HFFc6 (cell line): ENCODE measurements around the gene GIPC1. TPM values are rescaled to one million over a fixed set of nuclear protein-coding genes. Genes with fewer than 3 reads are reported as not detected.

Source experiments
- DNase-seq: peaks from one replicate; pipeline ENCODE4 v3.0.0-alpha.2; 2018
- H3K27ac Mint-ChIP-seq: 2 replicates; pipeline ENCODE4 v1.8.0; 2020; ENCODE audit warnings: mild to moderate bottlenecking, mixed read lengths
- H3K27me3 Mint-ChIP-seq: 2 replicates; pipeline ENCODE4 v1.8.0; 2021; ENCODE audit warnings: mild to moderate bottlenecking, moderate library complexity, mixed read lengths; ENCODE audit not compliant: insufficient read depth
- H3K36me3 Mint-ChIP-seq: 2 replicates; pipeline ENCODE4 v1.8.0; 2021; ENCODE audit warnings: low read depth, mixed read lengths
- H3K4me1 Mint-ChIP-seq: 2 replicates; pipeline ENCODE4 v1.8.0; 2020; ENCODE audit warnings: low read depth, mixed read lengths
- H3K4me3 Mint-ChIP-seq: 2 replicates; pipeline ENCODE4 v1.8.0; 2020; ENCODE audit warnings: mild to moderate bottlenecking, moderate library complexity, mixed read lengths
- H3K9me3 Mint-ChIP-seq: 2 replicates; pipeline ENCODE4 v1.8.0; 2020; ENCODE audit warnings: mild to moderate bottlenecking, mixed read lengths
- total RNA-seq, 6 experiments: library from RNA; stranded (reverse); fragmentation: NEBNext Ultra II Directional; extraction: Animal tissue kit (Norgen Biotek cat#: 25700); gene quantifications; 2 replicates in 1 of 6; 3 replicates in 5 of 6; pipeline ENCODE4 v1.2.3, GENCODE V29; 2021
- TF ChIP-seq, protein P1 (sequence below): fragments of 200-600 bp; sonication (generic); IDR thresholded peaks from 2 replicates; pipeline ENCODE4 v1.5.0; 2021; ENCODE audit warnings: antibody characterized with exemption, mild to moderate bottlenecking

The GIPC1 gene
- total RNA-seq, 6 experiments from 2014 or later: 169 to 204 (median 181) TPM

- no peak for DNase-seq
- Mint-ChIP-seq H3K36me3 (no peaks in the 10 kb centered on the region), H3K9me3 (no peaks in the 10 kb centered on the region), H3K27ac (peak overlapping the region; percentile 76), H3K27me3 (peaks cover 2% of the 10 kb centered on the region; the same call in 1 of the 2 replicates), H3K4me1 (peaks cover 34% of the 10 kb centered on the region), H3K4me3 (peak overlapping the region; percentile 76)
- TF ChIP-seq, protein P1, sequence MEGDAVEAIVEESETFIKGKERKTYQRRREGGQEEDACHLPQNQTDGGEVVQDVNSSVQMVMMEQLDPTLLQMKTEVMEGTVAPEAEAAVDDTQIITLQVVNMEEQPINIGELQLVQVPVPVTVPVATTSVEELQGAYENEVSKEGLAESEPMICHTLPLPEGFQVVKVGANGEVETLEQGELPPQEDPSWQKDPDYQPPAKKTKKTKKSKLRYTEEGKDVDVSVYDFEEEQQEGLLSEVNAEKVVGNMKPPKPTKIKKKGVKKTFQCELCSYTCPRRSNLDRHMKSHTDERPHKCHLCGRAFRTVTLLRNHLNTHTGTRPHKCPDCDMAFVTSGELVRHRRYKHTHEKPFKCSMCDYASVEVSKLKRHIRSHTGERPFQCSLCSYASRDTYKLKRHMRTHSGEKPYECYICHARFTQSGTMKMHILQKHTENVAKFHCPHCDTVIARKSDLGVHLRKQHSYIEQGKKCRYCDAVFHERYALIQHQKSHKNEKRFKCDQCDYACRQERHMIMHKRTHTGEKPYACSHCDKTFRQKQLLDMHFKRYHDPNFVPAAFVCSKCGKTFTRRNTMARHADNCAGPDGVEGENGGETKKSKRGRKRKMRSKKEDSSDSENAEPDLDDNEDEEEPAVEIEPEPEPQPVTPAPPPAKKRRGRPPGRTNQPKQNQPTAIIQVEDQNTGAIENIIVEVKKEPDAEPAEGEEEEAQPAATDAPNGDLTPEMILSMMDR: no peak
These were observed 60.4 kb downstream of the GIPC1 start for GRCh38 chr19:14435320-14436050.

DNA sequence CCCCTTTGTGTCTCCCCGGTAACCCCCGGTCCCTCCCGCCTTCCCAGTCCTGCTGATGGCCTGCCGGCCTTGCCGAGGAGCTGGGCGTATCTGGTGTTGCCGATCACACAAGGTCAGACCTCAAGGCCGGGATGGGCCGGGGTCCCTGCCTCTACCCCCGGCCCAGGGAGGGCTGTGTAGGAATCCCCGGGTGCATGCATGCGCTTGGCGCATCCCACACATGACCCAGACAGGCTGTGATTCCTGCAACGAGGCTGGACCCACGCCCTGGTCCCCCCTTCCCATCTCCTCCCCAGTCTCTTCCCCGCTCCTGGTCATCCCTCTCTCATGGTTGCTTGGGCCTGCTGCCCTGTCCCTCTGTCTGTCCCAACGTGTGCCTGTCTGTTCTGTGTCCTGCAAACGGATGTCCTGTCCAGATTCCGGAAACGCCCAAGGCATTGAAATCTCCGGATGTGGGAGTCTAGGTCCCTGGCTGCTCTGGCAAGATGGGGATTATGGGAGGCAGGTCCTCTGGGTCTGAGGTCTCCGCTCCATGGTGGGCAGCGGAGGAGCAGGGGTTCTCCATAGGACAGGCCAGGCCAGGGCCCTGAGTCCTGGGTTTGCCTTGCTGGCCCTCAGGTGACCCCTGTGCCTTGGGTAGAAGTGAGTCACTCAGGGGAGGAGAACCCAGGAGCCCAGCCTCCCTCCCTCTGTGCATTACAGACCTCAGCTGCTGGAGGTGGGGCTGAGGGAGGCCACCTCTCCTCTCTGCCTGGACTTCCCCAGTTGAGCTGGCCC, 61.2 kb downstream of the GIPC1 start:
- DNase-seq: peak; percentile 54
- peaks cover 2% of the 10 kb centered on the region; the same call in 1 of the 2 replicates for H3K27me3 Mint-ChIP-seq
- no peaks in the 10 kb centered on the region for H3K9me3 Mint-ChIP-seq
- TF ChIP-seq, protein P1: no peak
- no peaks in the 10 kb centered on the region for H3K36me3 Mint-ChIP-seq
- H3K27ac Mint-ChIP-seq: peak overlapping the region; percentile 76
- peaks cover 27% of the 10 kb centered on the region for H3K4me1 Mint-ChIP-seq
- H3K4me3 Mint-ChIP-seq: peak overlapping the region; percentile 76

DNA sequence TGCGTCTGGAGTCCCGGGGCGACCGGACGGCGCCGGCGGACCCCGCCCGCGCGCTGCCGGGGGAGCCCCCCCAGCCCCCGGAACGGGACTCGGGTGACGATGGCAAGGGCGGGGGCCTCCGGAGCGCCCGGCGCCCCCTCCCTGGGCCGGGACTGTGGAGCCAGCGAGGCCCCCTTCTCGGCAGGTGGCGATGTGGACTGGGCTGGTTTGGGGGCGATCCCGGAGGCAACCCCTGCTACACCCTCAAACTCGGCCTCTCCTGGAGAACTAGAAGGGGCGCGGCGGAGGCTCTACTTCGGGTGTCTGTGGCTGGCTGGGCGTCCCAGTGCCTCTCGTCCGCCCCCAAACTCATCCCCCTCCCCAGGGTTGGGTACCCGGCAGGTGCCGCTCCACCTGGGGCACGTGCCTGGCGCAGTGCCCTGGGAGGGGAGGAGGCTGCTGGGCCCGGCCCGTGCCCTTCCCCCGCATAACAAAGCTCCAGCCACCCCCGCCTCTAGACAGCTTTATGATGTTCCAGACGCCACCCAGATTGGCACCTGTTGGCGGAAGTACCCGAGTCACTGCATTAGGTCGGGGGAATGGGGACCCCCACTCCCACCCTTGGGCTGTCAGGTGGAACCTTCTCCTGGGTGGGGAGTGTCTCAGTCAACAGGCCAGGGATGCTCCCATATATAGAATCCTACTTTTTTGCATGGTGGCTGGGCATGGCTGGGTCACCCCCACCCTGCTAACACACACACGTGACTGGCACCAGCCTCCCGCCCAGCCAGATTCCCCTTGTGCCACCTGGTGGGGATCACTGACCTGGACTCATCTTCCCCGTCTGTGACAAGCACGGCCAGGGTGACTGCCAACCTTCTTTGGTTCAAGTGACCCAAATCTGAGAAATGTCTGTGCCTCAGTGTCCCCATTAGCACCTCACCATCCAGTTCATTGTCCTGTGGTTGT, 62.1 kb downstream of the GIPC1 start:
- peak overlapping the region; percentile 76 for H3K4me3 Mint-ChIP-seq
- no peak for DNase-seq
- peaks cover 20% of the 10 kb centered on the region for H3K4me1 Mint-ChIP-seq
- H3K36me3 Mint-ChIP-seq: no peaks in the 10 kb centered on the region
- H3K27ac Mint-ChIP-seq: peak overlapping the region; percentile 76
- no peaks in the 10 kb centered on the region for H3K9me3 Mint-ChIP-seq
- no peaks in the 10 kb centered on the region for H3K27me3 Mint-ChIP-seq
- TF ChIP-seq, protein P1: 0 out of 2 replicates have a peak, but pooled peaks have one; percentile 17

DNA sequence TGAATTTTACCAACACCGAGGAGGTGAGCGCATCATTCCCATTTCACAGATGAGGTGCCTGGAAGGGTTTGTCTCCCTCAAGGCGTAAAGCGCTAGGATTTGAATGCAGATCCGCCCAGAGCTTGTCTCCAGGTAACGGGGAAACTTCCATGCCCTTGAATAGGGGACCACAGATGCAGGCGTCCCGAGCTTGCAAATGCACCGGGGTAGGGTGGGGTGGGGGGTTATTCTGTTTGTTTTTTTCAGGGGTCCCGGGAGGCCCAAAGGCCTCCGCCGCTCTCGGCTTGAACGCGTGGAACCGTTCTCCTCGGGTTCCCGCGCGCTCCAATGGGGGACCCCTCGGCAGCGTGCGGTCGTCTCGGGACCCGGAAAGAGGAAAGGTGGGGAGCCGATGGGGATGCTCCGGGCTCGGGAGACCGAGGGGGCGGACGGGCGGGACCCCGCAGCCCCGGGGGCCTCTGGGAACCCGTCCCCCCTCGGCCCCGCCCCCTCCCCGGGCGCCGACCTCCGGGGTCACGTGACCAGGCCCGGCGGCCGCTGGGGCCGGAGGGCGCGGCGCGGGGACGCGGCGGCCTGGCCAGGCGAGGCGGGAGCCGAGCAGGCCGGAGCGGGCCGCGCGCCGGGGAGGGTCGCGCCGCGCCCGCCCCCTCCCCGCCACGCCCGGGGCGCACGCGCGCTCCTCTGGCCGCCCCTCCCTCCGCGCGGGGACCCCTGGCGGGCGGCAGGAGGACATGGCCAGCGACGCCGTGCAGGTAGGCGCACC, 63.0 kb downstream of the GIPC1 start, which contains the start of gene PKN1:
Gene PKN1, plus strand, starts transcription at position 516 of the 763 bp plus-strand sequence. Its CDS starts 216 bp downstream, at position 732.
- Mint-ChIP-seq H3K27me3 (no peaks in the 10 kb centered on the region), H3K36me3 (no peaks in the 10 kb centered on the region), H3K4me1 (peaks cover 20% of the 10 kb centered on the region), H3K27ac (peak within 1 kb of the TSS; percentile 76), H3K9me3 (no peaks in the 10 kb centered on the region), H3K4me3 (peak within 1 kb of the TSS; percentile 80)
- TF ChIP-seq, protein P1: no peak
- no peak for DNase-seq
